CD14-positive monocyte (primary cell): ENCODE data around the gene RSPO1. TPM values are rescaled to one million over a fixed set of nuclear protein-coding genes. Genes with fewer than 3 reads are reported as not detected.

ENCODE experiments used
- DNase-seq, 3 donors: peaks; one replicate each; pipeline ENCODE4 v3.0.0-alpha.2; 2011 to 2022
- H2AFZ ChIP-seq: 2 replicates; pipeline ENCODE4 v1.6.0; 2012; ENCODE audit warnings: mild to moderate bottlenecking, low read depth, low read length, inconsistent platforms; ENCODE audit not compliant: insufficient read depth, poor library complexity, severe bottlenecking
- H3K27ac ChIP-seq, 2 donors: 1 replicate in 1 of 2; 2 replicates in 1 of 2; pipeline ENCODE4 v1.5.1; 2012 to 2013; ENCODE audit warnings: low read length in 2 of 2, control low read depth in 1 of 2, inconsistent platforms in 1 of 2, low read depth in 1 of 2, mild to moderate bottlenecking in 1 of 2
- H3K27me3 ChIP-seq, 2 donors: one replicate each; pipeline versions ENCODE4 v1.6.0 to v1.6.1; 2011 to 2013; ENCODE audit warnings: low read length in 2 of 2; ENCODE audit not compliant: control insufficient read depth in 2 of 2, insufficient read depth in 2 of 2
- H3K36me3 ChIP-seq, 2 donors: replicated peaks in 1 of 2; 1 replicate in 1 of 2; 2 replicates in 1 of 2; pipeline versions ENCODE4 v1.5.1 to v1.6.1; 2012 to 2013; ENCODE audit warnings: low read length in 2 of 2, control low read depth in 1 of 2, inconsistent platforms in 1 of 2, mild to moderate bottlenecking in 1 of 2; ENCODE audit not compliant: insufficient read depth in 2 of 2, control insufficient read depth in 1 of 2
- H3K4me1 ChIP-seq, 2 donors: 1 replicate in 1 of 2; 2 replicates in 1 of 2; pipeline versions ENCODE4 v1.5.1 to v1.6.1; 2012 to 2013; ENCODE audit warnings: low read length in 2 of 2, control low read depth in 1 of 2, inconsistent platforms in 1 of 2, mild to moderate bottlenecking in 1 of 2, moderate library complexity in 1 of 2; ENCODE audit not compliant: insufficient read depth in 2 of 2, control insufficient read depth in 1 of 2
- H3K4me2 ChIP-seq: replicated peaks from 2 replicates; pipeline ENCODE3; 2012; ENCODE audit warnings: low read length, moderate library complexity, mild to moderate bottlenecking; ENCODE audit not compliant: poor library complexity, severe bottlenecking; ENCODE audit errors: extremely low read depth
- H3K4me3 ChIP-seq, 3 experiments: fragments of 200-600 bp in 1 of 3; sonication (generic) in 1 of 3; replicated peaks in 1 of 3; 1 replicate in 2 of 3; 2 replicates in 1 of 3; pipeline ENCODE4 v1.5.1; 2011 to 2013; ENCODE audit warnings: low read length in 3 of 3, mild to moderate bottlenecking in 3 of 3, control low read depth in 2 of 3, low read depth in 2 of 3, inconsistent platforms in 1 of 3, moderate library complexity in 1 of 3
- H3K79me2 ChIP-seq: 2 replicates; pipeline ENCODE4 v1.6.0; 2012; ENCODE audit warnings: mild to moderate bottlenecking, control low read depth, inconsistent platforms, low read length, moderate library complexity; ENCODE audit not compliant: insufficient read depth
- H3K9ac ChIP-seq: 2 replicates; pipeline ENCODE4 v1.6.0; 2017; ENCODE audit warnings: low read length, mild to moderate bottlenecking; ENCODE audit not compliant: insufficient read depth, poor library complexity, severe bottlenecking
- H3K9me3 ChIP-seq, 2 donors: replicated peaks in 1 of 2; 1 replicate in 1 of 2; 2 replicates in 1 of 2; pipeline versions ENCODE4 v1.5.1 to v1.6.1; 2012 to 2013; ENCODE audit warnings: low read length in 2 of 2, control low read depth in 1 of 2; ENCODE audit not compliant: control insufficient read depth in 1 of 2, insufficient read depth in 1 of 2
- H4K20me1 ChIP-seq: 2 replicates; pipeline ENCODE4 v1.6.0; 2012; ENCODE audit warnings: mild to moderate bottlenecking, low read length, control low read depth, moderate library complexity; ENCODE audit not compliant: insufficient read depth
- H3K27ac Mint-ChIP-seq, 7 donors: one replicate each; pipeline ENCODE4 v1.8.0; 2020; ENCODE audit warnings: mild to moderate bottlenecking in 7 of 7, mixed read lengths in 7 of 7, moderate library complexity in 6 of 7, inconsistent platforms in 2 of 7
- H3K27me3 Mint-ChIP-seq, 3 donors: one replicate each; pipeline ENCODE4 v1.8.0; 2021 to 2022; ENCODE audit warnings: low read depth in 3 of 3, mild to moderate bottlenecking in 3 of 3, mixed read lengths in 3 of 3, moderate library complexity in 3 of 3, inconsistent platforms in 1 of 3
- H3K36me3 Mint-ChIP-seq, 2 donors: one replicate each; pipeline ENCODE4 v1.8.0; 2020; ENCODE audit warnings: mixed read lengths in 2 of 2, inconsistent platforms in 1 of 2, mild to moderate bottlenecking in 1 of 2
- H3K4me1 Mint-ChIP-seq: one replicate; pipeline ENCODE4 v1.8.0; 2020; ENCODE audit warnings: mild to moderate bottlenecking, mixed read lengths
- H3K4me3 Mint-ChIP-seq, 2 donors: one replicate each; pipeline ENCODE4 v1.8.0; 2020; ENCODE audit warnings: mild to moderate bottlenecking in 2 of 2, mixed read lengths in 2 of 2, moderate library complexity in 1 of 2
- H3K9me3 Mint-ChIP-seq, 7 donors: one replicate each; pipeline ENCODE4 v1.8.0; 2020 to 2022; ENCODE audit warnings: mixed read lengths in 7 of 7, mild to moderate bottlenecking in 6 of 7, moderate library complexity in 6 of 7, inconsistent platforms in 2 of 7
- WGBS: methylation state at CpG from one replicate; pipeline ENCODE4 v1.1.5; 2013; ENCODE audit warnings: missing lambda C conversion rate; ENCODE audit not compliant: insufficient coverage; 5-methylcytosine and 5-hydroxymethylcytosine counted together
- intact Hi-C, 2 donors: fragments of 100-400 bp; cut with micrococcal nuclease; formaldehyde crosslinking; loops; one replicate each; pipeline versions ENCODE4 v1.15.0 to v1.15.1; 2023
- polyA plus RNA-seq, 3 donors: library from polyadenylated mRNA; depleted of rRNA in 1 of 3; unstranded in 2 of 3; stranded (reverse) in 1 of 3; fragments of 300-500 nt in 2 of 3; fragments of >200 nt in 1 of 3; fragmentation: Illumina TruSeq in 2 of 3; gene quantifications; 1 replicate in 2 of 3; 2 replicates in 1 of 3; pipeline ENCODE4 v1.2.3, GENCODE V29; 2012 to 2021
- TF ChIP-seq, protein P1 (sequence below): fragments of 200-600 bp; IDR thresholded peaks from one replicate; pipeline ENCODE4 v1.8.0; 2022; ENCODE audit warnings: antibody characterized with exemption, mild to moderate bottlenecking

Gene RSPO1
- polyA plus RNA-seq, 3 donors, result not detected

DNA sequence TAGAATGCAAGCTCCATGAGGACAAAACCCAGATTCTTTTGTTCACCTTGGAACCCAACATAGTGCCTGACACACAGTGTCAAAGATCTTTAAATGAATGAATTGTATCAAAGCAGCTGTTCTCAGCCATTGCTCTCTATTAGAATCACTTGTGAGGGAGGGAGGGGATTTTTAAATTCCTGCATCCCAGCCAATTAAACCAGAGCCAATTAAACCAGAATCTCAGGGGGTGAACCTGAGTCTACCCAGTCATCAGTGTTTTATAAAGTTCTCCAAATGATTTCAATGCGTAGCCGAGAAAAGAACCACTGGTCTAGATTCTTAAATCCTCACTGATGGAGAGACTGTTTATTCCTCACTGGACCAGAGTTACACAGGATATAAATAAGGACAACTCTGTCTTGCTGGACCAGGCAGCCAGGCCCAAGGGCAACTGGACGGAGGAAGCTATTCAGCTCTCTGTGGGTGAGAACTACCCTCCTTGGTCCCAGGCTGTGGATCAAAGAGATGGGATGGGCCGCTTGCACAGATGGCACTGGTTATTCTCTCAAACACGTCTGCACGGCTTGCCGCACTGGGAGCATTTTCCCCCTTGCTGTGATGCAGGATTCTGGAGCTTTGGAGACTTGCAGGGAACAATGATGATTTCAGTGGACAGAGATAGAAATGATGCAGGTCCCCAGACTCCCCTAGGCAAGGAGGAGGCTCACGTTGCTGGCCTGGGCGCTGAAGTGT lies 37.6 kb upstream of the RSPO1 start:
- Mint-ChIP-seq H3K4me3 (no peak overlapping the region), H3K9me3 (no peaks in the 10 kb centered on the region), H3K27me3 (peaks cover 3 to 7% (median 4%) of the 10 kb centered on the region in 3 donors), H3K36me3 (no peaks in the 10 kb centered on the region), H3K27ac (no peak overlapping the region), H3K4me1 (peaks cover 22% of the 10 kb centered on the region)
- Histone ChIP-seq H3K36me3 (no peaks in the 10 kb centered on the region), H4K20me1 (no peaks in the 10 kb centered on the region), H3K4me2 (no peak overlapping the region), H3K9ac (no peak overlapping the region), H3K4me3 (no peak overlapping the region), H3K4me1 (peaks cover 12 to 18% of the 10 kb centered on the region in 2 donors), H3K27ac (no peak overlapping the region), H3K9me3 (no peaks in the 10 kb centered on the region), H2AFZ (no peak overlapping the region), H3K27me3 (no peaks in the 10 kb centered on the region), H3K79me2 (no peaks in the 10 kb centered on the region)
- 92% methylated on average over 4 of the region's 9 CpGs for WGBS
- intact Hi-C loops, result no loop called here
- TF ChIP-seq, protein P1, sequence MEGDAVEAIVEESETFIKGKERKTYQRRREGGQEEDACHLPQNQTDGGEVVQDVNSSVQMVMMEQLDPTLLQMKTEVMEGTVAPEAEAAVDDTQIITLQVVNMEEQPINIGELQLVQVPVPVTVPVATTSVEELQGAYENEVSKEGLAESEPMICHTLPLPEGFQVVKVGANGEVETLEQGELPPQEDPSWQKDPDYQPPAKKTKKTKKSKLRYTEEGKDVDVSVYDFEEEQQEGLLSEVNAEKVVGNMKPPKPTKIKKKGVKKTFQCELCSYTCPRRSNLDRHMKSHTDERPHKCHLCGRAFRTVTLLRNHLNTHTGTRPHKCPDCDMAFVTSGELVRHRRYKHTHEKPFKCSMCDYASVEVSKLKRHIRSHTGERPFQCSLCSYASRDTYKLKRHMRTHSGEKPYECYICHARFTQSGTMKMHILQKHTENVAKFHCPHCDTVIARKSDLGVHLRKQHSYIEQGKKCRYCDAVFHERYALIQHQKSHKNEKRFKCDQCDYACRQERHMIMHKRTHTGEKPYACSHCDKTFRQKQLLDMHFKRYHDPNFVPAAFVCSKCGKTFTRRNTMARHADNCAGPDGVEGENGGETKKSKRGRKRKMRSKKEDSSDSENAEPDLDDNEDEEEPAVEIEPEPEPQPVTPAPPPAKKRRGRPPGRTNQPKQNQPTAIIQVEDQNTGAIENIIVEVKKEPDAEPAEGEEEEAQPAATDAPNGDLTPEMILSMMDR, result no peak
- DNase-seq, result no peak

DNA sequence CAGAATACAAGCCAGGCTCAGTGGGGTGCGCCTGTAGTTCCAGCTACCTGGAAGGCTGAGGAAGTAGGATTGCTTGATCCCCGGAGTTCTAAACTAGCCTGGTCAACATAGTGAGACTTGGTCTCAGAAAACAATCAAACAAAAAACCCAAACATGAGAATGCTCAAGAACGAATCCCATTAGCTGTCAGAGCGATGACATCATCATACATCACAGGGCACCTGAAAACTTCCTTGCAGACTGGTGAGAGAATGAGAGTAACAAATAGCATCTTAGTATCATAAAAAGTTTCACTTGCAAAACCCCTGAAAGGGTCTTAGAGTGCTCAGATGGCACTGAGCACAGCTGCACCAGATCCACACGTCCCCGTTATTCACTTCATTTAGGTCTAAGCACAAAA lies 36.6 kb upstream of the RSPO1 start:
- 80% methylated on average over 3 of the region's 6 CpGs for WGBS
- intact Hi-C loops, result no loop called here

More for the DNA sequence above, 36.6 kb upstream of the RSPO1 start:
- Histone ChIP-seq H3K9me3 (no peaks in the 10 kb centered on the region), H3K4me3 (no peak overlapping the region), H3K4me1 (peaks cover 9 to 10% of the 10 kb centered on the region in 2 donors), H3K27ac (no peak overlapping the region), H4K20me1 (no peaks in the 10 kb centered on the region), H3K36me3 (no peaks in the 10 kb centered on the region), H3K4me2 (no peak overlapping the region), H2AFZ (no peak overlapping the region), H3K9ac (no peak overlapping the region), H3K27me3 (no peaks in the 10 kb centered on the region), H3K79me2 (no peaks in the 10 kb centered on the region)
- no peaks in the 10 kb centered on the region for H3K9me3 Mint-ChIP-seq
- TF ChIP-seq, protein P1, result no peak
- H3K27me3 Mint-ChIP-seq, result peaks cover 3 to 7% (median 3%) of the 10 kb centered on the region in 3 donors
- H3K27ac Mint-ChIP-seq, result no peak overlapping the region
- H3K4me1 Mint-ChIP-seq, result peaks cover 14% of the 10 kb centered on the region
- no peak for DNase-seq
- H3K36me3 Mint-ChIP-seq, result no peaks in the 10 kb centered on the region
- H3K4me3 Mint-ChIP-seq, result no peak overlapping the region
